Measurements from ENCODE around the gene SLC7A14. TPM values are rescaled to one million over a fixed set of nuclear protein-coding genes. Genes with fewer than 3 reads are reported as not detected.

SLC7A14 gene
- total and polyA plus RNA-seq, 2 of the 4 experiments (the other 2 are of a cell fraction): 2.7 to 6.8 TPM

DNA sequence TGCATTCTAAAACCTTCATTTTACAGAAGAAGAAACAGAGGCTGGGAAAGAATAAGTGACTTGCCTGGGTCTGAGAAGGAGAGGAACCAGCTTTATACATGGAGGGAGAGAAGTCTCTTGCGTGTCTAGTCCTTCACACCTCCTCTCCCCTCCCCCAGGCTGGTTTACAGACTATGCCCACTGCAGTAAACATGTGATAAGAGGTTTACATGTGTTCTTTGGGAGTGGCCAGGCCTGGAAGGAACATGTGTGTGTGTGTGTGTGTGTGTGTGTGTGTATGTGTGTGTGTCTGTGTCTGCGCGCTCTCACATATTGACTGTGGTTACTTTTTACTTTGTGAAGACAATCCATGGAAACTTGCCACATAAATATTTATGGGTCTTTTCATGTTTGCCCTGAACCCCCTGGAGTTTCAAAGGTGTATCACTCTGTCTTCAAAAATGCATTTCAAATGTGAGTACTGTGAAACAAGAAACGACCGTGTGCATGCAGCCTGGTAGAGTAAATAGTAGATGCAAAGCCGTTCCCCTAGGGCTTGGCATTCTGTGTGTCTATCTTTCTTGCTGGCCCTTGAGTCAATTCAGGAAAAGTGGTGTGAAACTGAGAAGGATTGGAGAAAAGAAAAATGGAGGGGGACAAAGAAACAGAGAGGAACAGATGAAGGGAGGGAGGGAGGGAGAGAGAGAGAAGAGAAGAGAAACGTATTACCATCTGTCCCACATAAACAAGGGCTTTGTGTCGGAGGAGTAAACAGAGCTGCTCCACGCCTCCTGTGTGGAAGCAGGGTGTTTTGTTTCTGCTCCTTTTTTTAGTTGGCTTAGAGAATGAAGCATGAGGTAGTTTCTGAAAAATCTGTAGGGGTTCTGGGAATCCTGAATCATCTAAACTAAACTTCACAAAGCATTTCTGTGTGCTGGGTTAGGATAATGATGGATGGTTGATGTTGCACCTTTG is 115.5 kb downstream of the SLC7A14 start:
- Histone ChIP-seq H2AK5ac (ENCODE audit: low read depth, low read length) (peak overlapping the region; percentile 52; the same call in 1 of the 2 replicates), H3K4me2 (ENCODE audit: low read depth, low read length) (peak overlapping the region; percentile 77), H3K9me3 (ENCODE audit: control insufficient read depth, insufficient read depth, low read length) (no peaks in the 10 kb centered on the region), H3K9me1 (ENCODE audit: insufficient read depth, low read length) (peaks cover 13% of the 10 kb centered on the region), H3K4me3 (ENCODE audit: insufficient read depth, low read depth, low read length) (no peak overlapping the region), H3K27ac (ENCODE audit: insufficient read depth, low read length) (peak overlapping the region; percentile 93; the same call in 1 of the 2 replicates), H3K14ac (replicated peaks; ENCODE audit: low read depth, low read length) (peak overlapping the region; percentile 61), H2AK9ac (replicated peaks; ENCODE audit: low read depth, low read length, poor library complexity) (peak overlapping the region; percentile 79), H2BK5ac (ENCODE audit: low read depth, low read length, poor library complexity, severe bottlenecking) (peak overlapping the region; percentile 77), H3K4ac (ENCODE audit: low read depth, low read length) (peak overlapping the region; percentile 78), H2BK120ac (ENCODE audit: low read depth, low read length) (peak overlapping the region; percentile 86), H2AFZ (replicated peaks; ENCODE audit: low read length, poor library complexity) (no peak overlapping the region), H3K18ac (ENCODE audit: low read depth, low read length) (peak overlapping the region; percentile 90), H4K91ac (ENCODE audit: insufficient read depth, low read depth, low read length) (peak overlapping the region; percentile 80), H3K79me1 (ENCODE audit: low read depth in 1 of 2, low read length in 2 of 2) (peaks cover 0 to 2% of the 10 kb centered on the region in 2 experiments; a peak in 1 of 4 replicates), H4K20me1 (ENCODE audit: insufficient read depth, low read length) (peaks cover 4% of the 10 kb centered on the region; the same call in 1 of the 2 replicates), H2BK20ac (ENCODE audit: low read depth, low read length) (peak overlapping the region; percentile 75), H4K8ac (ENCODE audit: low read depth in 2 of 2, low read length in 2 of 2) (peak overlapping the region; percentile 19 to 64; a peak in 3 of 4 replicates), H2BK15ac (ENCODE audit: low read depth, low read length) (peak overlapping the region; percentile 62; the same call in 2 of the 3 replicates), H3K9ac (ENCODE audit: low read depth, low read length) (peak overlapping the region; percentile 57; the same call in 1 of the 2 replicates), H3K23ac (ENCODE audit: low read depth, low read length) (peak overlapping the region; percentile 28; the same call in 1 of the 2 replicates), H3K36me3 (ENCODE audit: control insufficient read depth, insufficient read depth, low read length) (no peaks in the 10 kb centered on the region), H3K4me1 (ENCODE audit: control insufficient read depth, insufficient read depth, low read length) (peaks cover 35% of the 10 kb centered on the region), H3K56ac (ENCODE audit: extremely low read depth, insufficient read depth, low read length) (peak overlapping the region; percentile 49; the same call in 1 of the 2 replicates), H4K5ac (ENCODE audit: low read depth, low read length) (peak overlapping the region; percentile 96), H3K27me3 (ENCODE audit: control insufficient read depth, insufficient read depth, low read length) (no peaks in the 10 kb centered on the region)
- peak; percentile 71 for ATAC-seq (ENCODE audit: low read depth)
- 50% methylated on average over 2 of the region's 9 CpGs; no CpG with 5 or more reads in 1 of the 2 experiments for WGBS, 2 experiments (ENCODE audit: extremely low coverage in 2 of 2, insufficient read length in 1 of 2)
- POLR2A ChIA-PET (ENCODE audit: unreplicated experiment): no interaction called here
- BruUV-seq (replicated peaks): no TSS peak
- intact Hi-C loops (cut with micrococcal nuclease): loop anchor here (1.0 kb wide), 1 partner anchor 219 kb away; no protein-coding TSS in a partner anchor
- in situ Hi-C loops (cut with MboI; ENCODE audit: low sequenced_read_pairs): no loop called here
- CTCF ChIA-PET: interaction anchor here (0.7 kb wide), 2 partner anchors 18 to 903 kb away, joined by 3 to 4 read pairs; no protein-coding TSS in a partner anchor
- peak; percentile 88 for DNase-seq
- dilution Hi-C loops (cut with HindIII; ENCODE audit: low sequenced_read_pairs, unreplicated experiment): no loop called here
- TF ChIP-seq CHD1 (IDR thresholded peaks at IDR 0.05; ENCODE audit: low read depth, low read length): no peak
- TF ChIP-seq, protein P1, sequence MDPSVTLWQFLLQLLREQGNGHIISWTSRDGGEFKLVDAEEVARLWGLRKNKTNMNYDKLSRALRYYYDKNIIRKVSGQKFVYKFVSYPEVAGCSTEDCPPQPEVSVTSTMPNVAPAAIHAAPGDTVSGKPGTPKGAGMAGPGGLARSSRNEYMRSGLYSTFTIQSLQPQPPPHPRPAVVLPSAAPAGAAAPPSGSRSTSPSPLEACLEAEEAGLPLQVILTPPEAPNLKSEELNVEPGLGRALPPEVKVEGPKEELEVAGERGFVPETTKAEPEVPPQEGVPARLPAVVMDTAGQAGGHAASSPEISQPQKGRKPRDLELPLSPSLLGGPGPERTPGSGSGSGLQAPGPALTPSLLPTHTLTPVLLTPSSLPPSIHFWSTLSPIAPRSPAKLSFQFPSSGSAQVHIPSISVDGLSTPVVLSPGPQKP (IDR thresholded peaks at IDR 0.05; ENCODE audit: borderline replicate concordance, low read depth, low read length): no peak
- no peak for TF ChIP-seq FOS (IDR thresholded peaks at IDR 0.05; ENCODE audit: low read depth, low read length)
- TF ChIP-seq MAFK (IDR thresholded peaks at IDR 0.05; ENCODE audit: low read depth, low read length): no peak
- TF ChIP-seq RAD21 (IDR thresholded peaks at IDR 0.05; ENCODE audit: low read length): no peak
- TF ChIP-seq, protein P2, sequence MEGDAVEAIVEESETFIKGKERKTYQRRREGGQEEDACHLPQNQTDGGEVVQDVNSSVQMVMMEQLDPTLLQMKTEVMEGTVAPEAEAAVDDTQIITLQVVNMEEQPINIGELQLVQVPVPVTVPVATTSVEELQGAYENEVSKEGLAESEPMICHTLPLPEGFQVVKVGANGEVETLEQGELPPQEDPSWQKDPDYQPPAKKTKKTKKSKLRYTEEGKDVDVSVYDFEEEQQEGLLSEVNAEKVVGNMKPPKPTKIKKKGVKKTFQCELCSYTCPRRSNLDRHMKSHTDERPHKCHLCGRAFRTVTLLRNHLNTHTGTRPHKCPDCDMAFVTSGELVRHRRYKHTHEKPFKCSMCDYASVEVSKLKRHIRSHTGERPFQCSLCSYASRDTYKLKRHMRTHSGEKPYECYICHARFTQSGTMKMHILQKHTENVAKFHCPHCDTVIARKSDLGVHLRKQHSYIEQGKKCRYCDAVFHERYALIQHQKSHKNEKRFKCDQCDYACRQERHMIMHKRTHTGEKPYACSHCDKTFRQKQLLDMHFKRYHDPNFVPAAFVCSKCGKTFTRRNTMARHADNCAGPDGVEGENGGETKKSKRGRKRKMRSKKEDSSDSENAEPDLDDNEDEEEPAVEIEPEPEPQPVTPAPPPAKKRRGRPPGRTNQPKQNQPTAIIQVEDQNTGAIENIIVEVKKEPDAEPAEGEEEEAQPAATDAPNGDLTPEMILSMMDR (conservative IDR thresholded peaks at IDR 0.05; ENCODE audit: low read depth, low read length): no peak
- TF ChIP-seq BHLHE40 (IDR thresholded peaks at IDR 0.05; ENCODE audit: low read depth, low read length): no peak
- TF ChIP-seq CEBPB (IDR thresholded peaks at IDR 0.05; ENCODE audit: low read depth, low read length): no peak
- no peak for TF ChIP-seq RCOR1 (IDR thresholded peaks at IDR 0.05; ENCODE audit: insufficient replicate concordance, low read length)
- no peak for TF ChIP-seq RFX5 (IDR thresholded peaks at IDR 0.05; ENCODE audit: low read depth, low read length)
- no peak for TF ChIP-seq POLR2A (IDR thresholded peaks at IDR 0.05; ENCODE audit: low read depth, low read length)
- TF ChIP-seq MXI1 (IDR thresholded peaks at IDR 0.05; ENCODE audit: borderline replicate concordance, low read depth, low read length): no peak; the same call in 1 of the 2 replicates
- no peak for TF ChIP-seq MAZ (IDR thresholded peaks at IDR 0.05; ENCODE audit: borderline replicate concordance, low read depth, low read length)
- TF ChIP-seq NFE2L2 (IDR thresholded peaks at IDR 0.05; ENCODE audit: low read depth, low read length): no peak

Measured in IMR-90 (cell line).